ENCODE results near the gene SHISA9.

Gene SHISA9

GRCh38 chr16:12900156-12900555 is 1.2 kb upstream of the SHISA9 start:
- peaks cover 33% of the 10 kb centered on the region for H3K27me3 ChIP-seq (replicated peaks; ENCODE audit: control insufficient read depth, insufficient read depth, low read length)
- no peak overlapping the region for H3K9ac ChIP-seq (ENCODE audit: low read length)
- H3K4me3 ChIP-seq (ENCODE audit: low read length), result no peak overlapping the region
- no peaks in the 10 kb centered on the region for H3K9me3 ChIP-seq (ENCODE audit: control insufficient read depth, low read length)
- H3K4me1 ChIP-seq (ENCODE audit: control insufficient read depth, insufficient read depth, low read length), result no peaks in the 10 kb centered on the region
- DNase-seq (ENCODE audit: low read depth), result no peak
- H3K36me3 ChIP-seq (ENCODE audit: control insufficient read depth, insufficient read depth, low read length, severe bottlenecking), result no peaks in the 10 kb centered on the region

DNA sequence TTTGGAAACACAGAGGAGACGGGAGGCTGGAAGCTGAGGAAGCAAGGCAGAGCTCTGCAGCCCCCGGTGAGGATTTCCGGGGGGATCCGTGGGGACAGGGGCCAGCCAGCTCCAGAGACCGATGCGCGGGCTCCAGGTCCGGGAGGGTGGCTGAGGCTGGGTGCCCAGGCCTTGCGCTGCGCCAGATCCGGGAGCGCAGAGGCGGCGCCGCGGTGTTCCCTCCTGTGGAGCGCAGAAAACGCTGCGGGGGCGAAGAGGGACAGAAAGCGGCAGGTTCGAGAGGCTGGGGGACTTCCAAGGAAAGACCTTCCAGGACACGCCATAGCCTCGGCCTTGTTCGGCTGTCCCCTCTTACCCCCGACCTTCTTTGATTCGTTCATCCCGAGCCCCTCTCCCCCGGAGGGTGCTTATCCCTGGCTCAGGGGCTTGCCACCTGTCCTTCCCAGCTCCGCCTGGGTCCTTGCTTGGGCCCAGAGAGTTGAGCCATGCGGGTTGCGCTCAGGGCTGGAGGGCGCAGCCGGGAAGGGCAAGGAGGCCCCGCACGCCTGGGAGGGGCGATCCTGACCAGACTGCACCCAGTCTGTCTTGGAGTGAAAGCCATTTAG is 697 bp upstream of the SHISA9 start:
- no peaks in the 10 kb centered on the region for H3K36me3 ChIP-seq (ENCODE audit: control insufficient read depth, insufficient read depth, low read length, severe bottlenecking)
- no peak overlapping the region for H3K9ac ChIP-seq (ENCODE audit: low read length)
- DNase-seq (ENCODE audit: low read depth), result no peak
- H3K9me3 ChIP-seq (ENCODE audit: control insufficient read depth, low read length), result no peaks in the 10 kb centered on the region
- H3K4me3 ChIP-seq (ENCODE audit: low read length), result no peak overlapping the region
- H3K4me1 ChIP-seq (ENCODE audit: control insufficient read depth, insufficient read depth, low read length), result no peaks in the 10 kb centered on the region
- H3K27me3 ChIP-seq (replicated peaks; ENCODE audit: control insufficient read depth, insufficient read depth, low read length), result peaks cover 36% of the 10 kb centered on the region

- DNase-seq (ENCODE audit: low read depth), result no peak
- no peaks in the 10 kb centered on the region for H3K4me1 ChIP-seq (ENCODE audit: control insufficient read depth, insufficient read depth, low read length)
- H3K4me3 ChIP-seq (ENCODE audit: low read length), result no peak overlapping the region
- peaks cover 38% of the 10 kb centered on the region for H3K27me3 ChIP-seq (replicated peaks; ENCODE audit: control insufficient read depth, insufficient read depth, low read length)
- no peaks in the 10 kb centered on the region for H3K36me3 ChIP-seq (ENCODE audit: control insufficient read depth, insufficient read depth, low read length, severe bottlenecking)
- H3K9me3 ChIP-seq (ENCODE audit: control insufficient read depth, low read length), result no peaks in the 10 kb centered on the region
- H3K9ac ChIP-seq (ENCODE audit: low read length), result no peak overlapping the region
These were observed 198 bp upstream of the SHISA9 start for GRCh38 chr16:12901204-12901596.

DNA sequence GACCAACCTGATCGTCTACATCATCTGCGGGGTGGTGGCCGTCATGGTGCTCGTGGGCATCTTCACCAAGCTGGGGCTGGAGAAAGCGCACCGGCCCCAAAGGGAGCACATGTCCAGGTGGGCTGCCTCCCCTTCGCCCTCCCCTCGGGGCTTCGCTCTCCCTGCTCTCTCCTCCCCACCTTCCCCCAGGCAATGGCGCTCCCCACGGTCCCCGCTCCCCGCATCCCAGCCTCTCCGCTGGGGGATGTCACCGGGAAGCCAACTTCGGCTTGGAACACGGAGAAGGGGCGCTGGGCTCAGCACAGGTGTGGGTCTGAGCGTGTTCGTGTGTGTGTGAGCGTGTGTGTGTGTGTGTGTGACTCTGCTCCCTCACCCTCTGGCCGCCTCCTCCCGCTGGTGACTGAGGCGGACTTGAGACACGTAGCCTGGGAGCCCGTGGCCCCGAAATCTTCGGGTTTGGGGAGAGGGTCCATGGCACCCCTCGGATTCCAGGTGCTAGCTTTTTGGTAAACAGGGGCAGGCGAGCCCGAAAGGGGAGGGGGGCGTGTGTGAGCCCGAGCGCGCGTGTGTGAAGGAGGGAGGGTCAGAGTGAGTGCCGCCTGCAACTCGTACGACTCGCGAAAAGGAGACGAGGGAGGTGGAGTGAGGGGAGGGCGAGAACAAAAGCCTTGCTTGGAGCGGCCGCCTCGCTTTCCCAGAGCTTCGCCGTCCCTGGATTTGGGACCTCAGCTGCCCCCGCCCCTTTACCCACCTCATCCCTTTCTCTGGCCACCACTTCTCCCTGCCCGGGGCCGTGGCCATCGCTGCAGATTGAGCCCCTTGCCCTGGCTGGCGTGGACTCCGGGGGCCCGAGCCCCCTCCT is 1.3 kb downstream of the SHISA9 start:
- Histone ChIP-seq H3K9ac (ENCODE audit: low read length) (peak overlapping the region; percentile 70), H3K36me3 (ENCODE audit: control insufficient read depth, insufficient read depth, low read length, severe bottlenecking) (no peaks in the 10 kb centered on the region), H3K4me1 (ENCODE audit: control insufficient read depth, insufficient read depth, low read length) (no peaks in the 10 kb centered on the region), H3K9me3 (ENCODE audit: control insufficient read depth, low read length) (no peaks in the 10 kb centered on the region), H3K27me3 (replicated peaks; ENCODE audit: control insufficient read depth, insufficient read depth, low read length) (peaks cover 36% of the 10 kb centered on the region), H3K4me3 (ENCODE audit: low read length) (peak overlapping the region; percentile 77)
- no peak for DNase-seq (ENCODE audit: low read depth)

GRCh38 chr16:12903407-12904328 is 2.3 kb downstream of the SHISA9 start:
- H3K4me1 ChIP-seq (ENCODE audit: control insufficient read depth, insufficient read depth, low read length), result no peaks in the 10 kb centered on the region
- no peaks in the 10 kb centered on the region for H3K36me3 ChIP-seq (ENCODE audit: control insufficient read depth, insufficient read depth, low read length, severe bottlenecking)
- H3K27me3 ChIP-seq (replicated peaks; ENCODE audit: control insufficient read depth, insufficient read depth, low read length), result peaks cover 27% of the 10 kb centered on the region
- no peaks in the 10 kb centered on the region for H3K9me3 ChIP-seq (ENCODE audit: control insufficient read depth, low read length)
- peak overlapping the region; percentile 70 for H3K9ac ChIP-seq (ENCODE audit: low read length)
- peak overlapping the region; percentile 77 for H3K4me3 ChIP-seq (ENCODE audit: low read length)
- DNase-seq (ENCODE audit: low read depth), result no peak

GRCh38 chr16:12904329-12904671 is 2.9 kb downstream of the SHISA9 start:
- peaks cover 27% of the 10 kb centered on the region for H3K27me3 ChIP-seq (replicated peaks; ENCODE audit: control insufficient read depth, insufficient read depth, low read length)
- H3K4me1 ChIP-seq (ENCODE audit: control insufficient read depth, insufficient read depth, low read length), result no peaks in the 10 kb centered on the region
- H3K4me3 ChIP-seq (ENCODE audit: low read length), result peak overlapping the region; percentile 77
- no peaks in the 10 kb centered on the region for H3K9me3 ChIP-seq (ENCODE audit: control insufficient read depth, low read length)
- no peaks in the 10 kb centered on the region for H3K36me3 ChIP-seq (ENCODE audit: control insufficient read depth, insufficient read depth, low read length, severe bottlenecking)
- no peak overlapping the region for H3K9ac ChIP-seq (ENCODE audit: low read length)
- no peak for DNase-seq (ENCODE audit: low read depth)

GRCh38 chr16:12906271-12906670 is 4.9 kb downstream of the SHISA9 start:
- Histone ChIP-seq H3K4me1 (ENCODE audit: control insufficient read depth, insufficient read depth, low read length) (no peaks in the 10 kb centered on the region), H3K36me3 (ENCODE audit: control insufficient read depth, insufficient read depth, low read length, severe bottlenecking) (no peaks in the 10 kb centered on the region), H3K9ac (ENCODE audit: low read length) (no peak overlapping the region), H3K4me3 (ENCODE audit: low read length) (no peak overlapping the region), H3K9me3 (ENCODE audit: control insufficient read depth, low read length) (peaks cover 5% of the 10 kb centered on the region), H3K27me3 (replicated peaks; ENCODE audit: control insufficient read depth, insufficient read depth, low read length) (peaks cover 27% of the 10 kb centered on the region)
- DNase-seq (ENCODE audit: low read depth), result no peak

- DNase-seq (ENCODE audit: low read depth), result no peak
- H3K36me3 ChIP-seq (ENCODE audit: control insufficient read depth, insufficient read depth, low read length, severe bottlenecking), result no peaks in the 10 kb centered on the region
- no peak overlapping the region for H3K9ac ChIP-seq (ENCODE audit: low read length)
- H3K4me3 ChIP-seq (ENCODE audit: low read length), result no peak overlapping the region
- H3K9me3 ChIP-seq (ENCODE audit: control insufficient read depth, low read length), result peaks cover 6% of the 10 kb centered on the region
- peaks cover 27% of the 10 kb centered on the region for H3K27me3 ChIP-seq (replicated peaks; ENCODE audit: control insufficient read depth, insufficient read depth, low read length)
- no peaks in the 10 kb centered on the region for H3K4me1 ChIP-seq (ENCODE audit: control insufficient read depth, insufficient read depth, low read length)
These were observed 5.5 kb downstream of the SHISA9 start for GRCh38 chr16:12906765-12907516.

GRCh38 chr16:12907670-12908233 is 6.4 kb downstream of the SHISA9 start:
- H3K4me3 ChIP-seq (ENCODE audit: low read length), result no peak overlapping the region
- no peak for DNase-seq (ENCODE audit: low read depth)
- H3K9me3 ChIP-seq (ENCODE audit: control insufficient read depth, low read length), result peaks cover 6% of the 10 kb centered on the region
- peaks cover 26% of the 10 kb centered on the region for H3K27me3 ChIP-seq (replicated peaks; ENCODE audit: control insufficient read depth, insufficient read depth, low read length)
- no peaks in the 10 kb centered on the region for H3K4me1 ChIP-seq (ENCODE audit: control insufficient read depth, insufficient read depth, low read length)
- H3K9ac ChIP-seq (ENCODE audit: low read length), result no peak overlapping the region
- no peaks in the 10 kb centered on the region for H3K36me3 ChIP-seq (ENCODE audit: control insufficient read depth, insufficient read depth, low read length, severe bottlenecking)

DNA sequence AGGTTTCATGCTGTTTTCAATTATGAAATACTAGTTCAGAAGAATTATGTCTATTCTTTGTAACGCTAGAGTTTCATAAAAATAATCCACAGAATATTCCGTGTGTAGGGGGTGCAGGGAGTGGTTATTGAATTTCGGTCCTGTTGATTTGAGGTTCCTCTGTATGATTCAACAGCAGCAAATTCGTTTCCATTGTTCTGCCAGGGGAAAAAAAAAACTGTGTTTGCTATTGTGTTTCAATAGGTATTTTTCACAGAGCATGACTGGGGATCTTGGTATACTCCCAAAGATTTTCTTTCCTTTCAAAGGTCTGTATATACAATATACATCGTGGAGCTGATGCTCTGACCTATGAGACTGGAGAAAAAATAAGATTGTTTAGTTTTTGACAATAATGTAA is 15.8 kb downstream of the SHISA9 start:
- peak; percentile 26 for DNase-seq (ENCODE audit: low read depth)
- Histone ChIP-seq H3K27me3 (replicated peaks; ENCODE audit: control insufficient read depth, insufficient read depth, low read length) (no peaks in the 10 kb centered on the region), H3K9ac (ENCODE audit: low read length) (no peak overlapping the region), H3K4me3 (ENCODE audit: low read length) (no peak overlapping the region), H3K9me3 (ENCODE audit: control insufficient read depth, low read length) (no peaks in the 10 kb centered on the region), H3K4me1 (ENCODE audit: control insufficient read depth, insufficient read depth, low read length) (peaks cover 3% of the 10 kb centered on the region), H3K36me3 (ENCODE audit: control insufficient read depth, insufficient read depth, low read length, severe bottlenecking) (no peaks in the 10 kb centered on the region)

All from adipocyte (in vitro differentiated cells).